Panc1 (cell line): ENCODE measurements around the gene ATP9A. TPM values are rescaled to one million over a fixed set of nuclear protein-coding genes. Genes with fewer than 3 reads are reported as not detected.

Experiments
- ATAC-seq: fragments of 200-7000 bp; cut with Tn5 transposase; 2 replicates; pipeline ENCODE4 v1.9.1; 2020; ENCODE audit warnings: mild to moderate bottlenecking, moderate library complexity
- BruUV-seq: library from RNA; stranded (reverse); fragments of 400-500 nt; replicated peaks from 2 replicates; lab custom pipeline; 2021; lab: Mats Ljungman, UMichigan
- CTCF ChIA-PET: fragments of 300-600 bp; sonication (Branson Sonifier 250); formaldehyde crosslinking; loops from one replicate; lab custom pipeline; 2022; ENCODE audit warnings: antibody characterized with exemption; lab: Charles Lee
- POLR2A ChIA-PET: fragments of 300-600 bp; sonication (Branson Sonifier 250); formaldehyde crosslinking; loops from one replicate; lab custom pipeline; 2022; ENCODE audit warnings: antibody characterized with exemption; lab: Charles Lee
- DNase-seq: peaks from one replicate; pipeline ENCODE4 v3.0.0-alpha.2; 2010; ENCODE audit warnings: low read depth, low spot score
- H3K27ac ChIP-seq: 2 replicates; pipeline ENCODE4 v1.5.1; 2011; ENCODE audit warnings: mild to moderate bottlenecking, low read length, inconsistent platforms
- H3K27me3 ChIP-seq: fragments of 200-500 bp; sonication (Bioruptor generic); 2 replicates; pipeline ENCODE4 v1.6.0; 2014; ENCODE audit warnings: low read length, inconsistent platforms; ENCODE audit not compliant: control insufficient read depth, insufficient read depth
- H3K36me3 ChIP-seq: fragments of 200-500 bp; sonication (Bioruptor generic); 2 replicates; pipeline ENCODE4 v1.5.1; 2014; ENCODE audit warnings: inconsistent platforms, mild to moderate bottlenecking, low read length, moderate library complexity; ENCODE audit not compliant: control insufficient read depth, insufficient read depth
- H3K4me1 ChIP-seq: 2 replicates; pipeline ENCODE4 v1.5.1; 2011; ENCODE audit warnings: inconsistent platforms, mild to moderate bottlenecking, low read length, moderate library complexity; ENCODE audit not compliant: control insufficient read depth, insufficient read depth
- H3K4me3 ChIP-seq, 2 experiments: 2 replicates each; pipeline ENCODE4 v1.5.1; 2011 to 2012; ENCODE audit warnings: low read depth in 2 of 2, low read length in 2 of 2, mild to moderate bottlenecking in 2 of 2, inconsistent platforms in 1 of 2, moderate library complexity in 1 of 2
- H3K9me3 ChIP-seq: fragments of 200-500 bp; sonication (Bioruptor generic); 2 replicates; pipeline ENCODE4 v1.5.1; 2014; ENCODE audit warnings: low read depth, mild to moderate bottlenecking, inconsistent platforms, low read length, moderate library complexity; ENCODE audit not compliant: control insufficient read depth, insufficient read depth
- POLR2AphosphoS5 ChIP-seq: IDR thresholded peaks from 2 replicates; pipeline ENCODE4 v1.6.1; 2012; ENCODE audit warnings: mild to moderate bottlenecking, low read depth, low read length, moderate library complexity
- SIN3A ChIP-seq: IDR thresholded peaks from 2 replicates; pipeline ENCODE4 v1.6.1; 2012; ENCODE audit warnings: low read depth, mild to moderate bottlenecking, low read length, moderate library complexity, borderline replicate concordance; ENCODE audit not compliant: insufficient read depth
- TCF7L2 ChIP-seq: IDR thresholded peaks from 2 replicates; pipeline ENCODE4 v1.6.1; 2011; ENCODE audit warnings: mild to moderate bottlenecking, low read depth, low read length, inconsistent platforms
- in situ Hi-C: cut with HindIII; loops from 2 replicates; pipeline ENCODE4 v1.10.0; 2016; ENCODE audit warnings: low sequenced_read_pairs, low pct_unique_long_range_greater_than_20kb
- intact Hi-C: fragments of 100-400 bp; cut with micrococcal nuclease; formaldehyde crosslinking; loops from one replicate; pipeline ENCODE4 v1.10.0; 2022; ENCODE audit not compliant: unreplicated experiment
- total RNA-seq: library from RNA; stranded (reverse); gene quantifications from one replicate; pipeline ENCODE4 v1.2.1, GENCODE V29; 2021; ENCODE audit not compliant: unreplicated experiment
- TF ChIP-seq, protein P1 (sequence below), 2 experiments: IDR thresholded peaks; 2 replicates each; pipeline ENCODE4 v1.6.1; 2011 to 2012; ENCODE audit warnings: low read depth in 2 of 2, control low read depth in 1 of 2, low read length in 1 of 2, mild to moderate bottlenecking in 1 of 2, moderate library complexity in 1 of 2; ENCODE audit not compliant: insufficient read depth in 1 of 2
- TF ChIP-seq, protein P2 (sequence below): fragments of 450-650 bp; IDR thresholded peaks from 2 replicates; pipeline ENCODE4 v1.5.1; 2017; ENCODE audit warnings: mild to moderate bottlenecking

Gene ATP9A
- total RNA-seq, 1 experiment from 2014 or later = 8.7 TPM

DNA sequence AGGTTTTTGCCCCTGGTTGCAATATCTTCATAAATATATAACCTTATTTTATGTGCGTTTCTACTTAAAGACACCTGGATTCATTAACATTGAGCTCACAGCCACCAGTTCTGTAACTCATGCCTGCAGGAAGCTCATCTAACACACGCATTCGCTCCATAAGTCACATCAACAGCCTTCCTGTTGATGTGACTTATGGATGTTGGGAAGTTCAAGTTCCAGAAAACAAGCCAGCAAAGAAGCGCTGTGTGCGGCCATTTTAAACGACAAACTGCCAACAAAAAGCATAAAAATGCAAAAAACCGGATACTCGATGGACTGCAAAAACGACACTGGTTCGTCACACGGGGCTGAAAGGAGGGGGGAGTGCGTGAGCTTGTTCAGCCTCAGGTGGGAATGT, 147.8 kb downstream of the ATP9A start:
- ATAC-seq = no peak
- no peaks in the 10 kb centered on the region for H3K4me1 ChIP-seq
- POLR2A ChIA-PET = no interaction called here
- BruUV-seq = no TSS peak
- no peaks in the 10 kb centered on the region for H3K9me3 ChIP-seq
- intact Hi-C loops (loop anchor here (10.0 kb wide), 1 partner anchor 636 kb away; no protein-coding TSS in a partner anchor), in situ Hi-C loops (no loop called here)
- H3K27me3 ChIP-seq = no peaks in the 10 kb centered on the region
- no peak overlapping the region for H3K4me3 ChIP-seq
- H3K36me3 ChIP-seq = no peaks in the 10 kb centered on the region
- no peak for TF ChIP-seq SIN3A
- TF ChIP-seq POLR2AphosphoS5 = no peak
- TF ChIP-seq, protein P1, sequence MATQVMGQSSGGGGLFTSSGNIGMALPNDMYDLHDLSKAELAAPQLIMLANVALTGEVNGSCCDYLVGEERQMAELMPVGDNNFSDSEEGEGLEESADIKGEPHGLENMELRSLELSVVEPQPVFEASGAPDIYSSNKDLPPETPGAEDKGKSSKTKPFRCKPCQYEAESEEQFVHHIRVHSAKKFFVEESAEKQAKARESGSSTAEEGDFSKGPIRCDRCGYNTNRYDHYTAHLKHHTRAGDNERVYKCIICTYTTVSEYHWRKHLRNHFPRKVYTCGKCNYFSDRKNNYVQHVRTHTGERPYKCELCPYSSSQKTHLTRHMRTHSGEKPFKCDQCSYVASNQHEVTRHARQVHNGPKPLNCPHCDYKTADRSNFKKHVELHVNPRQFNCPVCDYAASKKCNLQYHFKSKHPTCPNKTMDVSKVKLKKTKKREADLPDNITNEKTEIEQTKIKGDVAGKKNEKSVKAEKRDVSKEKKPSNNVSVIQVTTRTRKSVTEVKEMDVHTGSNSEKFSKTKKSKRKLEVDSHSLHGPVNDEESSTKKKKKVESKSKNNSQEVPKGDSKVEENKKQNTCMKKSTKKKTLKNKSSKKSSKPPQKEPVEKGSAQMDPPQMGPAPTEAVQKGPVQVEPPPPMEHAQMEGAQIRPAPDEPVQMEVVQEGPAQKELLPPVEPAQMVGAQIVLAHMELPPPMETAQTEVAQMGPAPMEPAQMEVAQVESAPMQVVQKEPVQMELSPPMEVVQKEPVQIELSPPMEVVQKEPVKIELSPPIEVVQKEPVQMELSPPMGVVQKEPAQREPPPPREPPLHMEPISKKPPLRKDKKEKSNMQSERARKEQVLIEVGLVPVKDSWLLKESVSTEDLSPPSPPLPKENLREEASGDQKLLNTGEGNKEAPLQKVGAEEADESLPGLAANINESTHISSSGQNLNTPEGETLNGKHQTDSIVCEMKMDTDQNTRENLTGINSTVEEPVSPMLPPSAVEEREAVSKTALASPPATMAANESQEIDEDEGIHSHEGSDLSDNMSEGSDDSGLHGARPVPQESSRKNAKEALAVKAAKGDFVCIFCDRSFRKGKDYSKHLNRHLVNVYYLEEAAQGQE (IDR thresholded peaks at IDR 0.05; ENCODE audit: insufficient read depth in 1 of 2, low read depth in 2 of 2, low read length in 1 of 2) = no peak
- TF ChIP-seq TCF7L2 = no peak
- TF ChIP-seq, protein P2, sequence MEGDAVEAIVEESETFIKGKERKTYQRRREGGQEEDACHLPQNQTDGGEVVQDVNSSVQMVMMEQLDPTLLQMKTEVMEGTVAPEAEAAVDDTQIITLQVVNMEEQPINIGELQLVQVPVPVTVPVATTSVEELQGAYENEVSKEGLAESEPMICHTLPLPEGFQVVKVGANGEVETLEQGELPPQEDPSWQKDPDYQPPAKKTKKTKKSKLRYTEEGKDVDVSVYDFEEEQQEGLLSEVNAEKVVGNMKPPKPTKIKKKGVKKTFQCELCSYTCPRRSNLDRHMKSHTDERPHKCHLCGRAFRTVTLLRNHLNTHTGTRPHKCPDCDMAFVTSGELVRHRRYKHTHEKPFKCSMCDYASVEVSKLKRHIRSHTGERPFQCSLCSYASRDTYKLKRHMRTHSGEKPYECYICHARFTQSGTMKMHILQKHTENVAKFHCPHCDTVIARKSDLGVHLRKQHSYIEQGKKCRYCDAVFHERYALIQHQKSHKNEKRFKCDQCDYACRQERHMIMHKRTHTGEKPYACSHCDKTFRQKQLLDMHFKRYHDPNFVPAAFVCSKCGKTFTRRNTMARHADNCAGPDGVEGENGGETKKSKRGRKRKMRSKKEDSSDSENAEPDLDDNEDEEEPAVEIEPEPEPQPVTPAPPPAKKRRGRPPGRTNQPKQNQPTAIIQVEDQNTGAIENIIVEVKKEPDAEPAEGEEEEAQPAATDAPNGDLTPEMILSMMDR = no peak
- CTCF ChIA-PET = interaction anchor here (0.6 to 0.7 kb wide), 2 partner anchors 18 to 1918 kb away, joined by 5 to 6 read pairs; no protein-coding TSS in a partner anchor
- no peak overlapping the region for H3K27ac ChIP-seq
- no peak for DNase-seq

DNA sequence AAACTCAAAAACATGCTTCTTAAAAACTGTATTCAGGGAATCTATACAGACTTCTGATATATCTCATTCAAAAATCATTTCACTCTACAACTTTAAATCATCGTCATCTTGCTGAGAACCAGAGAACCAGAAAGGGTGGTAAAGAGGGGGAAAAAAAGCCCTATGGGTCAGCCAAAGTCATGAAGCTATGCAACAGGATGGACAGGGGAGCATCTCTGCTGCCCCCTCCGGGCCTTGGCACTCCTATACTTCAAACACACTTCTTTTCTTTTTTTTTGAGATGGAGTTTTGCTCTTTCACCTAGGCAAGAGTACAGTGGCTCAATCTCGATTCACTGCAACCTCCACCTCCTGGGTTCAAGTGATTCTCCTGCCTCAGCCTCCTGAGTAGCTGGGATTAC, 152.1 kb downstream of the ATP9A start:
- ChIA-PET POLR2A (no interaction called here), CTCF (no interaction called here)
- no peaks in the 10 kb centered on the region for H3K27me3 ChIP-seq
- H3K4me3 ChIP-seq = no peak overlapping the region
- no peaks in the 10 kb centered on the region for H3K4me1 ChIP-seq
- DNase-seq (no peak), ATAC-seq (no peak)
- H3K9me3 ChIP-seq = no peaks in the 10 kb centered on the region
- H3K27ac ChIP-seq = no peak overlapping the region
- in situ Hi-C loops = no loop called here
- BruUV-seq = no TSS peak
- intact Hi-C loops = no loop called here
- no peaks in the 10 kb centered on the region for H3K36me3 ChIP-seq
- TF ChIP-seq, protein P2 = no peak; the same call in 1 of the 2 replicates
- TF ChIP-seq SIN3A = no peak
- TF ChIP-seq, protein P1 (IDR thresholded peaks at IDR 0.05; ENCODE audit: insufficient read depth in 1 of 2, low read depth in 2 of 2, low read length in 1 of 2) = no peak
- no peak for TF ChIP-seq POLR2AphosphoS5
- TF ChIP-seq TCF7L2 = no peak
